ENCODE data around the gene HEMK1.

HEMK1 gene

DNA sequence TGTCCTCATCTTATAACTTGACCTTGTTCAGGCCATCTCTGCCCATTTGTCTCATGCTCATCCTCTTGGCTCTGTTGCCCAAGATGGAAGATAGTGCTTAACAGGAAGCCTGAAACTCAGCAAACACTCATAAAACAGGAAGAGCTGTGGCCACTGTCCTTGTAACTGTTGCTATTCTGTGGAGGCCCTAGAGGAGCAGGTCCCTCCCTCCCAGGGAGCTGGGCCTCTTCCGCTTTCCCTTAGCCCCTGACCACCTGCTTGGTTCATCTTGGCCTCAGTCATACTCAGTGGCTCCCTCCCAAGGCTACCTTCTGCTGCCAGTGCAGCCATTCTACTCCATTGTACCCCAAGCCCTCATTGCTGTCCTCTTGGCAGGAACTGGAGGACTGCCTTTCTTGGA is 51.1 kb downstream of the HEMK1 start:
- TF ChIP-seq, protein P1, sequence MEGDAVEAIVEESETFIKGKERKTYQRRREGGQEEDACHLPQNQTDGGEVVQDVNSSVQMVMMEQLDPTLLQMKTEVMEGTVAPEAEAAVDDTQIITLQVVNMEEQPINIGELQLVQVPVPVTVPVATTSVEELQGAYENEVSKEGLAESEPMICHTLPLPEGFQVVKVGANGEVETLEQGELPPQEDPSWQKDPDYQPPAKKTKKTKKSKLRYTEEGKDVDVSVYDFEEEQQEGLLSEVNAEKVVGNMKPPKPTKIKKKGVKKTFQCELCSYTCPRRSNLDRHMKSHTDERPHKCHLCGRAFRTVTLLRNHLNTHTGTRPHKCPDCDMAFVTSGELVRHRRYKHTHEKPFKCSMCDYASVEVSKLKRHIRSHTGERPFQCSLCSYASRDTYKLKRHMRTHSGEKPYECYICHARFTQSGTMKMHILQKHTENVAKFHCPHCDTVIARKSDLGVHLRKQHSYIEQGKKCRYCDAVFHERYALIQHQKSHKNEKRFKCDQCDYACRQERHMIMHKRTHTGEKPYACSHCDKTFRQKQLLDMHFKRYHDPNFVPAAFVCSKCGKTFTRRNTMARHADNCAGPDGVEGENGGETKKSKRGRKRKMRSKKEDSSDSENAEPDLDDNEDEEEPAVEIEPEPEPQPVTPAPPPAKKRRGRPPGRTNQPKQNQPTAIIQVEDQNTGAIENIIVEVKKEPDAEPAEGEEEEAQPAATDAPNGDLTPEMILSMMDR (IDR thresholded peaks at IDR 0.05; ENCODE audit: low read depth, low read length), result no peak
- no peak overlapping the region for H3K4me3 ChIP-seq (ENCODE audit: low read depth, low read length)

DNA sequence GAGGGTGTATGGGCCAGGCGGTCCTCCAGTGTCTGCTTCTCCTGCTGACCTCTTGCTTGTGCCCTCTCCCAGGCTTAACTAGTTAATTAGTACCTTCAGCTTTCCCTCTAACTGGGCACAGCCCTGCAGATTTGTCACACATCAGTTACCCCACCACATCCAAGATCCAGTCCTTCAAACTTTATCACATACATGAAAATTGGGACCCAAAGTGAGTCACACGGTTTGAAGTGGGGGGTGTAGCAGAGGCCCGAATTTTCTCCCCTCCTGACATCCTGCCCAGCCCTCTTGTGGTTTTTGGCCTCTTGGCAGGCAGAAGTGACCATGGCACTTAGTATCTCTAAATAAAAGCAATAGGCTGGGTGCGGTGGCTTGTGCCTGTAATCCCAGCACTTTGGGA is 51.5 kb downstream of the HEMK1 start:
- H3K4me3 ChIP-seq (ENCODE audit: low read depth, low read length), result no peak overlapping the region
- TF ChIP-seq, protein P1 (IDR thresholded peaks at IDR 0.05; ENCODE audit: low read depth, low read length), result no peak

DNA sequence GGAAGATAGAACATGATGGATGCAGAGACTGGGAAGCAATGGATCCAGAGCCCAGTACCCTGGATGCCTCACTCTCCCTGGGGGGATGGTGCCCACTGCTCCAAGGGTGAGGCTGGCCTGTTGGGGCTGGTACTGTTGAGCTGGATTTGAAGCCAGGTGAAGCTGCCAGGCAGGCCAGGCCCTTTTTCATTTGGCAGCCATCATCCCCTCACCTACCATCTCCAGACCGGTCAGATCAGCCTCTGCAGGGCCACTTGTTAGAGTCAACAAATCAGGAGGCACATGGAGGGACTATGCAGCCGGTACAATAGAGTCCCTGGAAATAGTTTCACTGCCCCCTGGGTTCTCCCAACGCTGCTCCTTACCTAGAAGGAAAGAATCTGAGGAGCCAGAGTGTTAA is 53.6 kb downstream of the HEMK1 start:
- no peak overlapping the region for H3K4me3 ChIP-seq (ENCODE audit: low read depth, low read length)
- TF ChIP-seq, protein P1 (IDR thresholded peaks at IDR 0.05; ENCODE audit: low read depth, low read length), result no peak

DNA sequence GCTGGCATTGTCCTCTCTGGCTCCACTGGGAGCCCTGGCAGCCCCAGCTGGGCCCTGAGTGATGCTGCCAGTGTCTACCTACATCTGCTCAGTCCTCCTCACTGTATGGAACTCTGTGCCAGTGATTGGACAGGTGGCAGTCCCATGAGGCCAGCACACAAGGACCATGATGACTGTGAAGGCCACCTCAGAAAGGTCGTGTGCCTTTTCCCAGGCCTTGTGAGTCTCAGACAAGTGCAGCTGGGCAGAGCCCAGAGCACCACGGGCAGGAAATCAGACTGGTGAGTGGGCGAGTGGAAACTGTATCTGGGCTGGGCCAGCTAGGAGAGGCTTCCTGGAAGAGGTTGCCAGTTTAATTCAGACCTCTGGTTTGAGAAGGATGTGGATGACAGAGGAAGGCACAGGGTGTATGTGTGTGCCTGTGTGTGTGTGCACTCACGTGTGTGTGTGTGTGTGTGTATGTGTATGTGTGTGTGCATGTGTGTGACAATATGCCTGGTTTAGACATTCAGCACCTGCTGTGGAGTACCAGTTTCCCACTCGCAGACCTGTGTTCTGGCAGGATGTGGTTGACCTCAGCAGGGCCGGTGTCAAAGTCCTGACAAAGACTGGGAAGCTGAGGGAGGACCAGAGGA is 54.6 kb downstream of the HEMK1 start:
- H3K4me3 ChIP-seq (ENCODE audit: low read depth, low read length), result no peak overlapping the region
- TF ChIP-seq, protein P1 (IDR thresholded peaks at IDR 0.05; ENCODE audit: low read depth, low read length), result no peak

DNA sequence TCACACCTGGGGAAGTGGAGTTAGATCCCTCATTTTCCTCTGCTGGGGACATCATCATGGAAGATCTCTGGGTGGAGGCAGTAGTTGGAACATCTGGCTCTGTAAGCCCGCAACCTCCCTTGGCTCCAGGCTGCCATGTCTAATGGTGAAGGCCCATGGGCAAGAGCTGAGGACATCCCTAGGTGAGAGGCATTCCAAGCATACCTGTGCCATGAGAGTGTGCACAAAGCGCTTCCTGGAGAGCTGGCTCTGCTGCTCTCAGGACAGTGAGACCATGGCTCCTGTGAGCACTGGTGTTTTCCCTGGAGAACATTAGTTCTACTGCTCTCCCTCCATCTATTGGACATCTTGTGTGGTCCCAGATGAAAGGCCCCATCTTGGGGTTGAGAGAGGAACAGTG is 55.3 kb downstream of the HEMK1 start:
- TF ChIP-seq, protein P1 (IDR thresholded peaks at IDR 0.05; ENCODE audit: low read depth, low read length), result no peak
- H3K4me3 ChIP-seq (ENCODE audit: low read depth, low read length), result no peak overlapping the region

DNA sequence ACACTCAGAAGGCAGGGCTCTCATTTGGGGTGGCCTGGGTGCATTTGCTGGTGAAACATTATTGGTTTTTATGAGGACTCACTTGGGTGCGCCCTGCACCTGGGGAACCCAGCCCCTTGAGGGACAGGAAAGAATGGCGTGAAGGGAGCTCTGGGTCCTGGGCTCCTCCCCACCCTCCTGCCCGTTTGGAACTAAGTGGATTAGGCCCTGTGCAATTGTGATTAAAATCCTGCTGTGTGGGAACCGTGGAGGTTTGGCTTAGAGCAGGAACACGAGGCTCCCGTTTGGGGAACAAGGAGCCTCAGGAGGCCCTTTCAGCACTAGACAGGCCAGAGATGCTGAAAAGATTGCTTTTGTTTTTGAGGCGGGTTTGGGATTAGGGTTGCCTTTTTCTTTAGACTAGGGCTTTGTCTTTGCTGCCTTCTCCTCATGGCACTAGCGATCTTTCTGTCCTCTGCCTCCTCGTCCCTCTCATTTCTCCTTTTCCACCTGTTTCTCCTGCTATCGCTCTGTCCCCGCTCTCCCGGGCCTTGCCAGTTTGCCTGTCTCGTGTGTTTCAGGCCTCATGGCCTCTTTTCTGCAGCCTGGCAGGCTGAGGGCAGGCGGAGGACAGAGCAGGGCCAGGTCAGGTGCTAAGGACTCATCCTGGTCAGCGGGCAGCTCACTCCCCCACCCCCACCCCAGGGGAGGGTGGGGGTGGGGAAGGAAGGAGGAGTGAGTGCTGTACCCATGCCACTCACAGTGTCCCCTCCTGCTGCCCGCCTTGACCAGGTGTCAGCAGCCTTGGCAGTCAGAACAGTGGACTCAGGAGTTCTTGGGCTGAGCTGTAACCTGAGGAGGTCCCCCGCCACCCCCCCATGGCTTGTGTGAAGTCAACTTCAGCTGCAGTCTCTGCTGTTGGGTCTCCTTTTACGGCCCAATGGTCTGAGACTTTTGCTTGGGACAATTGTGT is 56.2 kb downstream of the HEMK1 start:
- TF ChIP-seq, protein P1 (IDR thresholded peaks at IDR 0.05; ENCODE audit: low read depth, low read length), result no peak
- no peak overlapping the region for H3K4me3 ChIP-seq (ENCODE audit: low read depth, low read length)

DNA sequence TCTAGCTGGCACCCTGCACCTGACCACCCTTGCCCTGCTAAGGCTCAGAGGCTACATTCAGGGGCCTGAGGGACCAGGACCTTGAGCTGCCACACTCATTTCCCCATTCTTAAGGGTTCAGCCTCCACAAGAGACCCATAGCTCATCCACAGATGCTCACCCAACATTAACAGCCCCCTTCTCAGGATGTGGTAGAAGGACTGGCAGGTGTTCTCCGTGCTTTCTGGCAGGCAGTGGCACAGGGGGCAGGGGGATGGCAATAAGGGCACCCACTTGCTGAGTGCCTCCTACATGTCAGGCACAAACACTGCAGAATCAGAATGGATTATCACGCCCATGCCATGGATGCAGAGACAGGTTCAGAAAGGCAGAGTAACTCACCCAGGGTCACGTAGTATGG is 57.1 kb downstream of the HEMK1 start:
- TF ChIP-seq, protein P1 (IDR thresholded peaks at IDR 0.05; ENCODE audit: low read depth, low read length), result no peak
- H3K4me3 ChIP-seq (ENCODE audit: low read depth, low read length), result no peak overlapping the region

Data from WI38 (cell line).